Panc1 (cell line): ENCODE measurements around the gene GPR162.

Experiments used
- CTCF ChIP-seq: fragments of 450-650 bp; IDR thresholded peaks from 2 replicates; pipeline ENCODE4 v1.5.1; 2017; ENCODE audit warnings: mild to moderate bottlenecking
- REST ChIP-seq, 2 experiments: IDR thresholded peaks; 2 replicates each; pipeline ENCODE4 v1.6.1; 2011 to 2012; ENCODE audit warnings: low read depth in 2 of 2, control low read depth in 1 of 2, low read length in 1 of 2, mild to moderate bottlenecking in 1 of 2, moderate library complexity in 1 of 2; ENCODE audit not compliant: insufficient read depth in 1 of 2
- SIN3A ChIP-seq: IDR thresholded peaks from 2 replicates; pipeline ENCODE4 v1.6.1; 2012; ENCODE audit warnings: low read depth, mild to moderate bottlenecking, low read length, moderate library complexity, borderline replicate concordance; ENCODE audit not compliant: insufficient read depth

DNA sequence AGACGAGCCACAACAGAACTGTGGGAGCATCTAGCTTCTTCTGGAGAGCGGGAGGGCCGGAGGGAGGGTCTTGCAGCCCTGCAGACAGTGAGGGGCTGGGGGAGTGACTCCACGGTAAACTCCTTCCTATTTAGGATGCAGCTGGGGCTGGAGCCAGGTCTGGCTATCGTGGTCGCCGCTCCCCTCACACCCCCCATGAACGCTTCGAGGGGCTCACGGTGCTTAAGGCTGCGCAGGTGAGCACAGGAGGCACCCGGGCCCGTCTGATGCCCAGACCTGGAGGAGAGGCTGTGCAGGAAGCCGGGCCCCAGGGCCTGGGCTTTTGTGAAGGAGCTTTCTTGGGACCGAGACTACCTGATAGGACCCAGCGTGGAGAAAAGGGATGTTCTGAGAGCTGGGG lies 15.2 kb downstream of the GPR162 start:
- TF ChIP-seq SIN3A (no peak), CTCF (no peak), REST (IDR thresholded peaks at IDR 0.05; ENCODE audit: insufficient read depth in 1 of 2, low read depth in 2 of 2, low read length in 1 of 2) (no peak)
